Peyer's patch (tissue), 4 donors: ENCODE data around the gene XPC. TPM values are rescaled to one million over a fixed set of nuclear protein-coding genes. Genes with fewer than 3 reads are reported as not detected.

Experiments used
- DNase-seq, 3 donors: peaks; one replicate each; pipeline ENCODE4 v3.0.0-alpha.2; 2017 to 2019
- H3K27ac ChIP-seq, 4 donors: fragments of 200-600 bp; sonication (generic); one replicate each; pipeline ENCODE4 v1.5.1; 2016 to 2019
- H3K27me3 ChIP-seq, 2 donors: fragments of 200-600 bp; sonication (generic); one replicate each; pipeline ENCODE4 v1.5.1; 2019
- H3K36me3 ChIP-seq, 3 donors: fragments of 200-600 bp; sonication (generic); one replicate each; pipeline ENCODE4 v1.5.1; 2016 to 2019
- H3K4me1 ChIP-seq, 4 donors: fragments of 200-600 bp; sonication (generic); one replicate each; pipeline ENCODE4 v1.5.1; 2016 to 2019
- H3K4me3 ChIP-seq, 4 donors: fragments of 200-600 bp; sonication (generic); 1 replicate in 3 of 4; 2 replicates in 1 of 4; pipeline ENCODE4 v1.5.1; 2016 to 2019; ENCODE audit warnings: mild to moderate bottlenecking in 1 of 4
- H3K9me3 ChIP-seq, 4 donors: fragments of 200-600 bp; sonication (generic); one replicate each; pipeline ENCODE4 v1.5.1; 2016 to 2019; ENCODE audit warnings: mild to moderate bottlenecking in 1 of 4
- POLR2A ChIP-seq, 2 donors: fragments of 450-650 bp; IDR thresholded peaks; one replicate each; pipeline ENCODE4 v1.5.1; 2017; ENCODE audit warnings: antibody characterized with exemption in 2 of 2, mild to moderate bottlenecking in 2 of 2, moderate library complexity in 2 of 2
- total RNA-seq, 4 donors: library from RNA; depleted of rRNA; stranded (reverse); fragments of >200 nt; gene quantifications; one replicate each; pipeline ENCODE4 v1.1.0, GENCODE V29; 2016
- TF ChIP-seq, protein P1 (sequence below), 6 experiments: fragments of 450-650 bp in 4 of 6; fragments of 200-600 bp in 2 of 6; sonication (generic) in 1 of 6; IDR thresholded peaks; one replicate each; pipeline ENCODE4 v1.5.1; 2017 to 2019; ENCODE audit warnings: antibody characterized with exemption in 6 of 6, mild to moderate bottlenecking in 3 of 6, moderate library complexity in 1 of 6

The XPC gene
- total RNA-seq, 4 donors from 2014 or later, result 46.1 to 88.3 (median 78.6) TPM

DNA sequence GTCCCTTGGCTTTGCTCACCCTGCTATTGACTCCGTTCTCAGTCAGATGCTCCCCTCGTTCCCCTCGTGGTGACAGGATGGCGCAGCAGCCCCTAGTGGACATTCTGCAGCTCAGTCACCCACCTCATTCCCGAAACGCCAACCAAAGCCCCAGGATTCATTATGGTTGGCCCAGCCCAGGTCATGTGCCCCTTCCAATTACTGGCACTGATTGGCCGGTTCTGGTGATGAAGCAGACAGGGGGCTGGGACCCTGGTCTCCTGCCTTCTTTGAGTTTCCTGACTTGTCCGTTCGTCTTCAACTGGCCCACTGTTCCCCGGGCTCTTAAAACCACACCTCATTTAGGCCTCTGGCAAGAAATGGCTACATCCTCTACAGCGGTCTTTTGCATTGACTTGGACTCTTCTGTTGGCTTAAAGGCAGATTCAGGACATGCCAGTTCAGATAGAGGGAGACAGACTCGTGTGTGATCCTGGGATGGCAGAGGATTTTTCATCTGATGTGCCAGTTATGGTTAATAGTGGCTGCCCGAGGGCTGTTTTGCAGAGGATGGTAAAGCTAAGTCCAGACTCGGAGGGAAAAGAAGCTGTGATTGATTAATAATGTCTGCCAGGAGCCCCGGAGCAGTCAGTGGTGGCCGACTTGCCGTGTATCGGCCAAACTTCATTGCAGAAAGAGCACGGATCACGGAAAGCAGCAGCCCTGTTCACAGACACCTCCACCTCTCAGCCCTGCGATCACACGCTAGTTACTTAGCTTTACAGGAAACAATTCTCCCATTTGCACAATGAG lies 38.1 kb upstream of the XPC start:
- Histone ChIP-seq H3K36me3 (no peaks in the 10 kb centered on the region), H3K4me1 (peaks cover 0 to 8% (median 1%) of the 10 kb centered on the region in 4 donors), H3K4me3 (peak overlapping the region in 1 of 4 donors; percentile 44), H3K27me3 (no peaks in the 10 kb centered on the region), H3K27ac (peak overlapping the region in 1 of 4 donors; percentile 78), H3K9me3 (no peaks in the 10 kb centered on the region)
- no peak for TF ChIP-seq POLR2A (IDR thresholded peaks at IDR 0.05)
- TF ChIP-seq, protein P1, sequence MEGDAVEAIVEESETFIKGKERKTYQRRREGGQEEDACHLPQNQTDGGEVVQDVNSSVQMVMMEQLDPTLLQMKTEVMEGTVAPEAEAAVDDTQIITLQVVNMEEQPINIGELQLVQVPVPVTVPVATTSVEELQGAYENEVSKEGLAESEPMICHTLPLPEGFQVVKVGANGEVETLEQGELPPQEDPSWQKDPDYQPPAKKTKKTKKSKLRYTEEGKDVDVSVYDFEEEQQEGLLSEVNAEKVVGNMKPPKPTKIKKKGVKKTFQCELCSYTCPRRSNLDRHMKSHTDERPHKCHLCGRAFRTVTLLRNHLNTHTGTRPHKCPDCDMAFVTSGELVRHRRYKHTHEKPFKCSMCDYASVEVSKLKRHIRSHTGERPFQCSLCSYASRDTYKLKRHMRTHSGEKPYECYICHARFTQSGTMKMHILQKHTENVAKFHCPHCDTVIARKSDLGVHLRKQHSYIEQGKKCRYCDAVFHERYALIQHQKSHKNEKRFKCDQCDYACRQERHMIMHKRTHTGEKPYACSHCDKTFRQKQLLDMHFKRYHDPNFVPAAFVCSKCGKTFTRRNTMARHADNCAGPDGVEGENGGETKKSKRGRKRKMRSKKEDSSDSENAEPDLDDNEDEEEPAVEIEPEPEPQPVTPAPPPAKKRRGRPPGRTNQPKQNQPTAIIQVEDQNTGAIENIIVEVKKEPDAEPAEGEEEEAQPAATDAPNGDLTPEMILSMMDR (IDR thresholded peaks at IDR 0.05), result peak in 1 of 6 experiments; percentile 17
- peak in 1 of 3 donors; percentile 82 for DNase-seq

DNA sequence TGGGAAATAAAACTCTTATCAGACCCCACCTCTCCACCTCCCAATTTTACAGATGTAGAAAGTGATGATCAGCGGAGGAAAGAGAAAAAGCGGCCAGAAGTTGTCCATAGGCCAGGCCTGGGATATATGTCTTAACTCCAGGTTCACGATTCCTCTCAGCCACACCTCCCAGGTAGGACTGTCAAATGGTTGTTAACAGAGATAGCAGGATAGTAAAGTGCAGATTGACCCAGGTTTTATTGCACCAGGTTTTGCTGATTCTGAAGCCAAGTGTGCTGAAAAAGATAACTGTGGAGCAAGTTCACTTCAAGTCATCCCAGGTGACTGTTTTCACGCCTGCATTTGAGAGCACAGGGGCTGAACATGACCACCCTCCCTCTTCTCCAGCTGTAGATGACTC lies 36.4 kb upstream of the XPC start:
- Histone ChIP-seq H3K27me3 (no peaks in the 10 kb centered on the region), H3K9me3 (no peaks in the 10 kb centered on the region), H3K4me3 (no peak overlapping the region), H3K36me3 (no peaks in the 10 kb centered on the region), H3K27ac (peak overlapping the region in 2 of 4 donors; percentile 41 to 69), H3K4me1 (peaks cover 0 to 11% (median 1%) of the 10 kb centered on the region in 4 donors)
- TF ChIP-seq, protein P1 (IDR thresholded peaks at IDR 0.05), result no peak
- peak in 1 of 2 donors; percentile 34 for TF ChIP-seq POLR2A (IDR thresholded peaks at IDR 0.05)
- DNase-seq, result peak in 1 of 3 donors; percentile 59

DNA sequence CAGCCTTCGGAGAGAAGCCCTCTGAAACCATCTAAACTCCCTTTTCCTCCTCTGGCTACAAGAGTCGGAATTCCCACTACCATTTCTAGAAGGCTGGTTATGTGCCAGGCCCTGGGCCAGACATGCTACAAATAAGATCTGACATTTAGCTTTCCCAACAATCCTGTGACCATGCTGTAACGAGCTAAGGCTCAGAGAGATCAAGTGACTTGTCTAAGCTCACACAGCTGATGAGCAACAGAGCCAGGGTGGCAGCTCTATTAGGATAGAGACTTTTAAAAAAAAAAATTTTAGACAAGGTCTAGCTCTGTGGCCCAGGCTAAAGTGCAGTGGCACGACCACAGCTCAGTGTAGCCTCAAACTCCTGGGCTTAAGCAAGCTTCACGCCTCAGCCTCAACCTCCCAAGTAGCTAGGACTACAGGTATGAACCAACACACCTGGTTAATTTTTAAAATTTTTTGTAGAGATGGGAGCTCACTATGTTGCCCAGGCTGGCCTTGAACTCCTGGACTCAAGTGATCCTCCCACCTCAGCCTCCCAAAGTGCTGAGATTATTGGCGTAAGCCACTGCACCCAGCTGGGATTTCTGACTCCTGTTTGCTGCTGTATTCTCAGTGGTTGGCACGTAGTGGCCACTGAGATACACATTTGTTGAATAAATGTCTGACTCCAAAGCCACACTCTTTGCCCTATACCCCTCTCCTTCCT lies 34.8 kb upstream of the XPC start:
- Histone ChIP-seq H3K36me3 (no peaks in the 10 kb centered on the region), H3K27me3 (no peaks in the 10 kb centered on the region), H3K27ac (peak overlapping the region in 1 of 4 donors; percentile 17), H3K4me3 (no peak overlapping the region), H3K4me1 (peaks cover 0 to 23% (median 1%) of the 10 kb centered on the region in 4 donors), H3K9me3 (no peaks in the 10 kb centered on the region)
- TF ChIP-seq, protein P1 (IDR thresholded peaks at IDR 0.05), result no peak
- no peak for TF ChIP-seq POLR2A (IDR thresholded peaks at IDR 0.05)
- DNase-seq, result no peak

DNA sequence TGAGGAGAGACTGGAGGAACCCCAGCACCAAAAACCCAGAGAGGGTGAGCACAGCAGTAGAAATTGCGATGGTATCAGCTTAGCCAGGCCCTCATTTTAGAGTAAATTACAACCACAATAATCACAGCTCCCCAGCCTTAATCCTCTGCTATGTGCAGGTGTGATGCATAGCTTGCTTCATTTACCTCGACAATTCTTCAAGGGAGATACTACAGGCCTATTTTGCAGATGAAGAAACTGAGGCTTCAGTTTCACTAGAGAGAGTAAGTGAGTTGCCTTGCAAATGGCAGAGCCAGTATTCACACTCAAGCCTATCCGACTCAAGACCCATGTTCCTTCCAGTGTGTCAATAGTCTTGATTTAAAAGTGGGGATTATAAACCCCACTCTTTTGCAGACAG lies 33.6 kb upstream of the XPC start:
- Histone ChIP-seq H3K27ac (no peak overlapping the region), H3K27me3 (no peaks in the 10 kb centered on the region), H3K4me1 (peaks cover 0 to 30% (median 1%) of the 10 kb centered on the region in 4 donors), H3K9me3 (no peaks in the 10 kb centered on the region), H3K36me3 (no peaks in the 10 kb centered on the region), H3K4me3 (no peak overlapping the region)
- TF ChIP-seq POLR2A (IDR thresholded peaks at IDR 0.05), result no peak
- TF ChIP-seq, protein P1 (IDR thresholded peaks at IDR 0.05), result no peak
- no peak for DNase-seq

DNA sequence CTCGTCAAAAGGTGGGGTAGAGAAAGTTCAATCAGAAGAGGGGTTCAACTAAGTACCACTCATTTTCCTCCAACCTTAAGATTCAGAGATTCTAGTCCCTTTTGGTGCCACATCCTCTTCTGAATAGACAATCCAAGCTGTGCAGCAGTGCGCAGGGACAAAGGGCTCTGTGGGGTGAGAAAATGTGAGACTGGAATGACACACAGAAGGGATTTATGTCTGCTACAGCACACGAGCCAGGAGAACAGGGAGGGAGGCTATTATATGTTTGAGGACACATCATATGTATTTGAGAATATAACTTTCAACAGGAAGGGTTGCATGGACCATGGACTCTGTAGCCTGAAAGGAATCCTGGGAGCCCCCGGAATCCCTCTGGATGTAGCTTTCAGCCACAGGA lies 33.2 kb upstream of the XPC start:
- H3K36me3 ChIP-seq, result no peaks in the 10 kb centered on the region
- no peaks in the 10 kb centered on the region for H3K9me3 ChIP-seq
- no peak for TF ChIP-seq POLR2A (IDR thresholded peaks at IDR 0.05)
- TF ChIP-seq, protein P1 (IDR thresholded peaks at IDR 0.05), result no peak
- H3K4me3 ChIP-seq, result no peak overlapping the region
- H3K4me1 ChIP-seq, result peaks cover 0 to 30% (median 1%) of the 10 kb centered on the region in 4 donors
- H3K27me3 ChIP-seq, result no peaks in the 10 kb centered on the region
- peak overlapping the region in 1 of 4 donors; percentile 62 for H3K27ac ChIP-seq
- no peak for DNase-seq
